DND-41 (cell line): ENCODE measurements around the gene RPUSD1.

Experiments used
- CTCF ChIP-seq: IDR thresholded peaks from 2 replicates; pipeline ENCODE4 v1.5.1; 2012; ENCODE audit warnings: borderline replicate concordance, low read length, moderate library complexity, mild to moderate bottlenecking; ENCODE audit not compliant: poor library complexity, severe bottlenecking; ENCODE audit errors: extremely low read depth
- EZH2 ChIP-seq: IDR thresholded peaks from 3 replicates; pipeline ENCODE4 v1.6.1; 2012; ENCODE audit warnings: borderline replicate concordance, low read depth, mild to moderate bottlenecking, moderate library complexity, low read length, inconsistent platforms; ENCODE audit not compliant: severe bottlenecking

- TF ChIP-seq EZH2 = no peak
- TF ChIP-seq CTCF = no peak
These were observed 39.2 kb downstream of the RPUSD1 start for GRCh38 chr16:749010-749409.
